Mucosa of gallbladder (tissue), 1 donor: ENCODE measurements around the gene MAGED4. TPM values are rescaled to one million over a fixed set of nuclear protein-coding genes. Genes with fewer than 3 reads are reported as not detected.
"Not testable (repeated sequence)": the region's sequence is repeated elsewhere in the genome, so short reads cannot be mapped to it uniquely, and the experiment has no call there.

ENCODE experiments used
- DNase-seq: peaks from one replicate; pipeline ENCODE4 v3.0.0-alpha.2; 2020; ENCODE audit warnings: low spot score
- total RNA-seq: library from RNA; stranded (reverse); gene quantifications from one replicate; pipeline ENCODE4 v1.2.1, GENCODE V29; 2021
- donor health status: DM: no; HTN: no; CAD: no.

Gene MAGED4, protein sequence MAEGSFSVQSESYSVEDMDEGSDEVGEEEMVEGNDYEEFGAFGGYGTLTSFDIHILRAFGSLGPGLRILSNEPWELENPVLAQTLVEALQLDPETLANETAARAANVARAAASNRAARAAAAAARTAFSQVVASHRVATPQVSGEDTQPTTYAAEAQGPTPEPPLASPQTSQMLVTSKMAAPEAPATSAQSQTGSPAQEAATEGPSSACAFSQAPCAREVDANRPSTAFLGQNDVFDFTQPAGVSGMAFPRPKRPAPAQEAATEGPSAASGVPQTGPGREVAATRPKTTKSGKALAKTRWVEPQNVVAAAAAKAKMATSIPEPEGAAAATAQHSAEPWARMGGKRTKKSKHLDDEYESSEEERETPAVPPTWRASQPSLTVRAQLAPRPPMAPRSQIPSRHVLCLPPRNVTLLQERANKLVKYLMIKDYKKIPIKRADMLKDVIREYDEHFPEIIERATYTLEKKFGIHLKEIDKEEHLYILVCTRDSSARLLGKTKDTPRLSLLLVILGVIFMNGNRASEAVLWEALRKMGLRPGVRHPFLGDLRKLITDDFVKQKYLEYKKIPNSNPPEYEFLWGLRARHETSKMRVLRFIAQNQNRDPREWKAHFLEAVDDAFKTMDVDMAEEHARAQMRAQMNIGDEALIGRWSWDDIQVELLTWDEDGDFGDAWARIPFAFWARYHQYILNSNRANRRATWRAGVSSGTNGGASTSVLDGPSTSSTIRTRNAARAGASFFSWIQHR
- total RNA-seq, result 48.7 TPM

- not testable (repeated sequence) for DNase-seq
Observed at GRCh38 chrX:52184440-52185077, at the start of gene MAGED4. Gene MAGED4, plus strand, starts transcription at chrX:52184888. Its CDS starts 1,035 bp downstream, at chrX:52185923.

GRCh38 chrX:52138830-52139544 lies 45.7 kb upstream of the MAGED4 start:
- DNase-seq, result no peak

GRCh38 chrX:52139545-52139895 lies 45.2 kb upstream of the MAGED4 start:
- DNase-seq, result no peak

DNA sequence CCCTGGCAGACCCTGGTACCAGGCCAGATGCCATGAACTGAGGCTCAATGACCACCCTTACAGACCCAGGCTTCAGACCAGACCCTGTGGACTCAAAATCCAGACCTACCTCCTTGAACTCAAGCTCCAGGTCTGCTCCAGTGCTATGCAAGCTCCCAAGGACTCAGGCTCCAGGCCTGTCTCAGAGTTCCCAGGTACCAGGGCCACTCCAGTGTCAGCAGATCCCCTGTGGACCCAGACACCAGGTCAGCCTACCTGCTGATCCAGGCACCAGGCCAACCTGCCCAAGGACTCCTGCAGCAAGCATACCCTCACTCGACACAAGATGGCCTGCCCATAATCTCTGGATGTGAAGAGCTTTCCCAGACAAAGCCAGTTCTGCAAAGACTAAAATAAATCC lies 44.7 kb upstream of the MAGED4 start:
- DNase-seq, result no peak

DNA sequence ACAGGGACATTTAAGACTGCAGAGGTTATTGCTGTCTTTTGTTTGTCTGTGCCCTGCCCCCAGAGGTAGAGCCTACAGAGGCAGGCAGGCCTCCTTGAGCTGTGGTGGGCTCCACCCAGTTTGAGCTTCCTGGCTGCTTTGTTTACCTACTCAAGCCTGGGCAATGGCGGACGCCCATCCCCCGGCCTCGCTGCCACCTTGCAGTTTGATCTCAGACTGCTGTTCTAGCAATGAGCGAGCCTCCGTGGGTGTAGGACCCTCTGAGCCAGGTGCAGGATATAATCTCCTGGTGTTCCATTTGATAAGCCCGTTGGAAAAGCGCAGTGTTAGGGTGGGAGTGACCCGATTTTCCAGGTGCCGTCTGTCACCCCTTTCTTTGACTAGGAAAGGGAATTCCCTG lies 34.0 kb upstream of the MAGED4 start:
- DNase-seq, result not testable (repeated sequence)

GRCh38 chrX:52160140-52160539 lies 24.5 kb upstream of the MAGED4 start:
- DNase-seq, result not testable (repeated sequence)

GRCh38 chrX:52166840-52167239 lies 17.8 kb upstream of the MAGED4 start:
- no peak for DNase-seq

- not testable (repeated sequence) for DNase-seq
Observed at GRCh38 chrX:52171055-52171454, 13.6 kb upstream of the MAGED4 start.

DNA sequence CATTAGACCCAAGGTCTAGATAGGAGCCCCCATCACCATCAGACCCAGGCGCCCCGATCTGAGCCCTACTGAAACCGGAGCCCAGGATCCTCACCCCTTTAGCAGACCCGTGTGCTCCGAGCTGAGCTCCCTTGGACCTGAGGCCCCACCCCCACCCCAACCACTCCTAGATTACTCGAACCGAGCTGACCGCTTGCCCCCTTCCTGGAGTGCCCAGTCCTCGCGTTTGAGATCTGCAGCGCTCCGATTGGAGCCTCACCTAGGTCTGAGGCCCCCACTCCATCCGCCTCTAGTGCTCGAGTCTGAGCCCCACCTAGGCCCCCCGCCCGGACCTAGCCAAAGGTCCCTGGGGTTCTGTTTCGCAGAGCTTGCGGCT lies 378 bp downstream of the MAGED4 start:
- not testable (repeated sequence) for DNase-seq

- DNase-seq, result not testable (repeated sequence)
Observed at GRCh38 chrX:52211405-52211804, 26.7 kb downstream of the MAGED4 start.

GRCh38 chrX:52213276-52213675 lies 28.6 kb downstream of the MAGED4 start:
- DNase-seq, result no peak

DNA sequence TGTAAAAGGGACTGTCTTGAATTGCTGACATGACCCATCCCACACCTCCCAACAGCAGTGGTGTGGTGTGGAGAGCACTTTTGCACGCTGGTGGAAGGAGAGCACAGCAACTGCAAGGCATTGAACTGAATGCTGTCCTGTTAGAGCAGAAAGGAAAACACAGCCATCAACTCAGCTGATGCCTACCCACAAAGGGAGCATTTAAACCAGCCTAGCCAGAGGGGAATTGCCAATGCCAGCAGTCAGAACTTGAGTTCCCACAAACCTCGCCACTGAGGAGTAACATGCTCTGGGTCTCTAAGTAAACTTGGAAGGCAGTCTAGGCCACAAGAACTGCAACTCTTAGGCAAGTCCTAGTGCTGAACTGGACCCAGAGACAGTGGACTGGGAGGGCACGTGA lies 31.9 kb downstream of the MAGED4 start:
- no peak for DNase-seq

GRCh38 chrX:52217494-52218160 lies 32.9 kb downstream of the MAGED4 start:
- DNase-seq, result no peak

DNA sequence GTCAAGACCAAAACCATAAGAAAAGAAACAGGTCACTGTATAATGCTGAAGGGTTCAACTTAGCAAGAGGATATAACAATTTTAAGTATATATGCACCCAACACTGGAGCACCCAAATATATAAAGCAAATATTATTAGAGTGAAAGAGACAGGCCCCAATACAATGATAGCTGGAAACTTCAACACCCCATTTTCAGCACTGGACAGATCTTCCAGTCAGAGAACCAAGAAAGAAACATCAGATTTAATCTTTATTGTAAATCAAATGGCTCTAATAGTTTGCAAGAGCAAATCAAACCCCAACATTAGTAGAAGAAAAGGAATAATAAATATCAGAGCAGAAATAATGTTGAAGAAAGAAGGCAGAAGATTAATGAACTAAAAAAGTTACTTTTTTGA lies 36.2 kb downstream of the MAGED4 start:
- no peak for DNase-seq

Other genes with a start within 250 kb of the MAGED4 start
- 47.9 TPM for gene MAGED4B, start 115.7 kb upstream of the MAGED4 start, total RNA-seq
- not detected for gene XAGE2, start 184.1 kb downstream of the MAGED4 start, total RNA-seq